GM18868 (cell line): Measurements from ENCODE around the gene MAP1LC3B2.

Source experiments
- ATAC-seq: cut with Tn5 transposase; IDR thresholded peaks from one replicate; pipeline ENCODE4 v1.9.1; 2021; ENCODE audit warnings: mild to moderate bottlenecking, moderate library complexity; ENCODE audit not compliant: unreplicated experiment

MAP1LC3B2 gene

GRCh38 chr12:116559162-116559935, at the start of gene MAP1LC3B2:
MAP1LC3B2 (plus strand) TSS chr12:116559381; CDS start chr12:116575943, 16,562 bp downstream.
- ATAC-seq = peak; percentile 82

DNA sequence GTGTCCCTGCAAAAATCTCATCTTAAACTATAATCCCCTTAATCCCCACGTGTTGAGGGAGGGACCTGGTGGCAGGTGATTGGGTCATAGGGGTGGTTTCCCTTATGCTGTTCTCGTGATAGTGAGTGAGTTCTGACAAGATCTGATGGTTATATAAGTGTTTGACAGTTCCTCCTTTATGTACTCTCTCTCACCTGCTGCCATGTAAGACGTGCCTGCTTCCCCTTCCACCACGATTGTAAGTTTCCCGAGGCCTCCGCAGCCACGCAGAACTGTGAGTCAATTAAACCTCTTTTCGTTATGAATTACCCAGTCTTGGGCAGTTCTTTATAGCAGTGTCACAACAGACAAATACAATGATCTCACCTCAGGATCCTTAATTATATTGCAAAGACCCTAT, 45.2 kb upstream of the MAP1LC3B2 start:
- no peak for ATAC-seq

GRCh38 chr12:116515684-116516083, 43.5 kb upstream of the MAP1LC3B2 start:
- ATAC-seq = no peak

DNA sequence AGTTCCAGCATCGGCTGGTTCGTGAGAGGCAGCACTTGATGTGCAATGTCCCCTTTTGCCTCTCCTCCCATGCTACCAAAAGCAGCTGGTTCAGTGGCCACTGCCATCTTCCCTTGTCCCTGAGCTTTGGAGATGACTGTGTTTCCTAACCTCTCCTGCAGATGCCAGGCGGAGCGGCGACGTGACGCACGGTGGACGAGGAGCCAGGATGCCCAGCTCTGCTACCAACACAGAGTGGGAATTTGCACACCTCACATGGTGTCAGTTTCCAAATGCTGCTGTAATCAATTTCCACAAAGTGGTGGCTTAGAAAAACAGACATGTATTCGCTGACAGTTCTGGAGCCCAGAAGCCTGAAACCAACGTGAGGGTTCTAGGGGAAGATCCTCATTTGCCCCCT, 42.5 kb upstream of the MAP1LC3B2 start:
- ATAC-seq = no peak

DNA sequence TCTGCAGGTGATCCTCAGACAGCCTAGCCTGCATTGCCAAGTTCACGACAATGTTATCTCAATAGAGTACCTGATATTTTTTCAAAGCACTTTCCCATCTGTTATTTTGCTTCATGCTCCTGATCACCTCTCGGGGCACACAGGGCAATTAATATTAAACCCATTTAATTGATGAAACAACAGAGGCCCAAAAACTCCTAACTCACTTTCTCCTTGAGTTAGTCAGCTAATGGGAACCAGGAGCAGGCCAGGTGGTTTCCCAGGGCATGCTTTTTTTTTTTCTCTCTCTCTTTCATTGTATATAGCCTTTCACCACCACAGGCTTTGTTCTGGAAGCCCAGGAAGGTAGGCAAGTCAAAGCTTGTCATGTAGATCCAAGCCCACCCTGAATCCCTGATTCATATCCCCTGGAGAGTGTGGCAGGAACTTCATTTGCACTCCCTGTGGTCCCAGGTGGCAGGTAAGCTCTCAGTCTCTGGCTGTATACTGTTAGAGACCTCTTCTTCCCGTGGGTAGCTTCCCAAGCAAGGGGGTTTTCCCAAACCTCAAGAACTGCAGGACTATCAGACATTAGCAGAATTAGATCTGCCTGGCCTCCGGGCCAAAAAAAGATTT, 41.6 kb upstream of the MAP1LC3B2 start:
- no peak for ATAC-seq

GRCh38 chr12:116520225-116520760, 38.9 kb upstream of the MAP1LC3B2 start:
- no peak for ATAC-seq

DNA sequence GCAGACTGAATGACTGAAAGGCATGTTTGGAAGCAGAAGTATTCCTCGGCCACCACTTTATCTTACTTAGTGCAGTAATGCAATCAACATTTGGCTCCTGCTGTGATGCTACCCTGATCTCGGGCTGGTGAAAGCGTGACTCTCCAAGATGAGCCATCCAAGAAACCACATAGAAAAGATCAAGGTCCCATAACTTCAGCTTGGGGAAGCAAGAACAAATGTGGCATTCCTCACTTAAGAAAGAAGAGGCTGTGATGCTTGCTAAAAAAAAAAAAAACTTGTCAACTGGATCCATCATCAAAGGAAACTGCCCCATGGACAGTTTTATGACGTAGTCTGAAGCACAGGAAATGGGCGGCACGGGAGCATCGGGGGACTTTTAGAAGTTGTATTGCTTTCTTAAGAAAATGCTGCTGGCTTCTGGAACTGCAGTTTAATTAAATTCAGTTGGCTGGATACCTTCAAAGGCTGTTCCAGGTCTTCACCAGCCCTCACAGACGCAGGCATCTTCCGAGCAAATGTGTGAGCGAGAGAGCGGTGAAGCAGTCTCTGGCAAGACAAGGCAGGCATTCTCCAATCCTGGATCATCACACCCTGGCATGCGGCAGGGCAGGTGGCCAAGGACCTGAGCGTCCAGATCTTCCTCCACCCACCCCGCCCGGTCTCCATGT, 38.2 kb upstream of the MAP1LC3B2 start:
- no peak for ATAC-seq

GRCh38 chr12:116524311-116524710, 34.9 kb upstream of the MAP1LC3B2 start:
- no peak for ATAC-seq

- ATAC-seq = no peak
Measured at GRCh38 chr12:116524964-116525379, 34.2 kb upstream of the MAP1LC3B2 start.

- no peak for ATAC-seq
Measured at GRCh38 chr12:116525418-116526001, 33.7 kb upstream of the MAP1LC3B2 start.

DNA sequence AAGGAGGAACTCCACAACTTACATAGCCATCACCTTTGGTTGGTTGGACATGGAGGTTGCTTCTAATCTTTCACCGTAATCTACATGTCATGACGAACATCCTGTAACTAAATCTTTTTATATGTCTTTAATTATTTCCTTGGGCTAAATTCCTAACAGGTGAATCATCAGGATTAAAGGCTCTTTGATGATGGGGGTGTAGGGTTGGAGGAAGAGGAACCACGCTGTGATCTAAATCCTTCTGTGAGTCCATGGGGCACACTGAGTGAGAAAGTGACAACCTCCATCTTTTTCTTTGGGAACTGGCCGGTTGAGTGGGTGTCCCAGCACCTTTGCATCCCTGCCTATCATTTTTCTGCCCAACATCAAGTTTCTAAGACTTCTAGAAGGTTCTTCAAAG, 31.1 kb upstream of the MAP1LC3B2 start:
- no peak for ATAC-seq

GRCh38 chr12:116528498-116528897, 30.7 kb upstream of the MAP1LC3B2 start:
- ATAC-seq = no peak

GRCh38 chr12:116529048-116529447, 30.1 kb upstream of the MAP1LC3B2 start:
- ATAC-seq = no peak

DNA sequence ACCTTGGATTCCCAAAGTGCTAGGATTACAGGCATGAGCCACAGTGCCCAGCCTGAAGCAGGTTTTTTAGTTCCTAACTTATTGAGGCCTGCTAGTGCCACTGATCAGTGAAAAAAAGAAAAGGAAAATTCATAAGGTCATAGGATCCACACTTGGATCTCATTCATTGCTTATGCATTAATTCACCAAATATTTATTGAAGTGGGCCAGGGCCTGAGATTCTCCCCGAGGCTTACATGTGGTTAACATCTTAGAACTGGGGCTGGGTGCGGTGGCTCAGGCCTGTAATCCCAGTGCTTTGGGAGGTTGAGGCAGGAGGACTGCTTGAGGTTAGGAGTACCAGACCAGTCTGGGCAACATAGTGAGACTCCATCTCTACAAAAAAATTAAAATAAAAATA, 29.5 kb upstream of the MAP1LC3B2 start:
- no peak for ATAC-seq

DNA sequence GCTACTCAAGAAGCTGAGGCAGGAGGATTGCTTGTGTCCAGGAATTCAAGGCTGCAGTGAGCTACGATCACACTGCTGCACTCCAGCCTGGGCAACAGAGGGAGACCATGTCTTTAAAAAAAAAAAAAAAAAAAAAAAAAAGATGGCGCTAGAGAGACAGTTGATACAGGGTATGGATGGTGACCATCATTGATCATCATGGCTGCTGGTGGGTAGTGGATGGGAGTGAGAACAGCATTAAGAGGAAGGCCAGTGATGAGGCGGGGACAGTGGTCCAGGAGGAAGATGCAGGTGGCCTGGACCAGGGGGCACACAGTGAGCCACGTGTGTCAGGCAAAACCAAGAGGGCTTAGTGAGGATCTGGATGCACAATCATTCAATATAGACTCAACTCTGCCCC, 26.8 kb upstream of the MAP1LC3B2 start:
- ATAC-seq = no peak

DNA sequence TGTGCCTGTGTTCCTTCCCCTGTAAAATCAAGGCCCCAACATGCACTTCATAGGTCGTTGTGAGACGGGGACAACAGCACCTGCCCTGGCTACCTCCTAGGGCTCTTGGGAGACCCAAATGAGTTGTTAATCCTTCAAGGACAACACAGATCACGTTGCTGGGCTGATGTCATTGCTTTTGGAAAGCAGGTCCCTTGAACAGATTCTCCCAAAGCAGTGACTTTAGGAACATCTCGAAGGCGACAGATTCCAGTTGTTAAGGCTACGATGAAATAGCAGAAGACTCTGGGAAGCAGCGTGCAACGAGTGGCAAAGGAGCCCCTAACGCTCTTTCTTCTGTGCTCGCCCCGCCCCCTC, 26.2 kb upstream of the MAP1LC3B2 start:
- no peak for ATAC-seq

DNA sequence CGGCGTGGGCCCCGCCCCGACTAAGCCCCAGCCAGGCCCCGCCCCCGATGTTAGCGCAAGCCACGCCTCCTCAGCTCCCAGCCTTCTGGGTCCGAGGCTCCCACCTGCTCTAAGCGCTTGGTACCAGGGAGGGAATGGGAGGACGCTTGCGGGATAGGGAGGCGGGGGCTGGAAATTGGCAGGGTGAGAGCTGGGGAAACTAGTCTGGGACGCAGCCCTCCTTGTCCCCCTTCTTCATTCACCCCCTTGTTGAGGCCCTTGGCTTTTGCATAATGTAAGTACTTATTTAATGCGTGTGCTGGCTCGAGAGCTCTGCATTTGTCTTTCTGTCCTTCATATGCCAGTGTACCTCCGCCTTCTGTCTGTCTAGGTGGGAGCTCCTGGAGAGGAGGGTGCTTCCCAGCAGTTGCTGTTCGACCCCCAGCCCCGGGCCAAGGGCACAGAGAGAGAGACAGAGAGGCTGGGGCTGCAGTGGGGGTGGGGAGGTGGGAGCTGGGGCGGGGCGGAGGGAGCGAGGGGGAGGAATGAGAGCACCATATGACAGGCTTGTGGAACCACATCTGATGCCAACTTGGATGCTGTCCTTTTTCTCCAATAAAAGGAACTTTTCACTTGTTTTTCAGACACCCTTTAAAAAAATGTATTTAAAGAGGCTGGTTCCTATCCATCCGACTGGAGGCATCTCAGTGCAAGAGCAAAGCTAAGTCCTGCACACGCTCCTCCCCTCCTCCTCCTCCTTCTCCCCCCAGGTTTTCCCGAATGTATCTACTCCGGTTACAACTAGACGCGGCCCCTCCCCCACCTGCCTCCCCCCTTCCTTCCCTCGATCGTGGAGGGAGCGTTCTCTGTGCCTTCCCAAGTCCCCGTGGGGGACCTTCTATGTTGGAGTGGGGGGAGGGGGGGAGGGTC, 25.6 kb upstream of the MAP1LC3B2 start:
- ATAC-seq = no peak

- no peak for ATAC-seq
Measured at GRCh38 chr12:116534311-116535121, 24.7 kb upstream of the MAP1LC3B2 start.

DNA sequence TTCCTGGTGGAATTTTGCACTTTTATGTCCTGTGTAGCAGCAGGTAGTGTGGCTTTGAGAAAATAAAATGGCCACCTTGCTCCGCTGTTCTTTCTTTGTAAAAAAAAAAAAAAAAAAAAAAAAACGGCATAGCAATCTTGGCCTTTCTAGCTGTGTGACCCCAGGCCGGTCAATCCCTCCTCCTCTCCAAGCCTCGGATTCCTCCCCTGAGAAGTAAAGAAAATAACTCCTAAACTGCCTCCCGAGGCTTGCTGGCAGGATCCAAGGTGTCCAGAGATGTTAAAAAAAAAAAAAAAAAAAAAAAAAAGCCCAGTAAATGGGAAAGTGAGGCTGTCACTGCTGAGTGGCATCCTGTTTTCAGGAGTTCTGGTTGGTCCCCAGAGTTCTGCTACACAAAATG, 23.9 kb upstream of the MAP1LC3B2 start:
- ATAC-seq = no peak
